HAP-1 (cell line): Measurements from ENCODE around the gene NPL.

ENCODE experiments used
- DNase-seq, 2 experiments: peaks; one replicate each; pipeline ENCODE4 v3.0.0-alpha.2; 2016 to 2020; ENCODE audit warnings: low spot score in 2 of 2
- H3K27me3 ChIP-seq: fragments of 250-450 bp; sonication (Bioruptor Pico); 2 replicates; pipeline ENCODE4 v1.5.1; 2020; ENCODE audit warnings: low read depth, mild to moderate bottlenecking, moderate library complexity
- H3K36me3 ChIP-seq: fragments of 250-450 bp; sonication (Bioruptor Pico); replicated peaks from 2 replicates; pipeline ENCODE4 v1.5.1; 2020; ENCODE audit warnings: mild to moderate bottlenecking
- H3K4me1 ChIP-seq: fragments of 250-450 bp; sonication (Bioruptor Pico); 2 replicates; pipeline ENCODE4 v1.5.1; 2020; ENCODE audit warnings: mild to moderate bottlenecking
- H3K4me3 ChIP-seq: fragments of 250-450 bp; sonication (Bioruptor Pico); 2 replicates; pipeline ENCODE4 v1.5.1; 2020; ENCODE audit warnings: mild to moderate bottlenecking, moderate library complexity
- H3K9me3 ChIP-seq: fragments of 250-450 bp; sonication (Bioruptor Pico); 2 replicates; pipeline ENCODE4 v1.5.1; 2020; ENCODE audit warnings: mild to moderate bottlenecking, moderate library complexity
- in situ Hi-C: fragments of 300-500 bp; cut with MboI; formaldehyde crosslinking; loops from 3 replicates; pipeline ENCODE4 v1.14.3; 2020; ENCODE audit warnings: low sequenced_read_pairs, inconsistent platforms, mixed read lengths

NPL gene

GRCh38 chr1:182845894-182846293 is 56.3 kb downstream of the NPL start:
- Histone ChIP-seq H3K4me1 (peaks cover 14% of the 10 kb centered on the region), H3K9me3 (no peaks in the 10 kb centered on the region), H3K4me3 (no peak overlapping the region), H3K27me3 (no peaks in the 10 kb centered on the region), H3K36me3 (peaks cover 94% of the 10 kb centered on the region)
- in situ Hi-C loops, result no loop called here
- no peak for DNase-seq

DNA sequence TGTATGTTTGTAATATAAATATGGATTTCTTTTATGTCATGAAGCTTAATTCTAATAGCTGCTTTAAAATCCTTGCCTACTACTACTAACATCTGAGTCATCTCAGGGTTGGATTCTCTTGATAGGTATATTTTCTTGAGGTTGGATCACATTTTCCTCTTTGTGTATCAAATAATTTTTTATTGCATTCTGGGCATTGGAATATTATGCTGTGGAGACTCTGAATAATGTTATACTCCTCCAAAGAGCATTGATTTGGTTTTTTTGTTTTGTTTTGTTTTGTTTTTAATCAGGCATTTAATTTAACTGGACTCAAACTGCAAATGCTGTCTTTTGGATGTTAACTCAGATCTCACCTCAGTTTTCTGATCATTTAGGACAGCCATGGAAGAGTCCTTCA is 57.5 kb downstream of the NPL start:
- peaks cover 100% of the 10 kb centered on the region for H3K36me3 ChIP-seq
- no peaks in the 10 kb centered on the region for H3K9me3 ChIP-seq
- no peaks in the 10 kb centered on the region for H3K27me3 ChIP-seq
- peaks cover 12% of the 10 kb centered on the region for H3K4me1 ChIP-seq
- no peak overlapping the region for H3K4me3 ChIP-seq
- DNase-seq, result no peak
- in situ Hi-C loops, result no loop called here

GRCh38 chr1:182848736-182849135 is 59.2 kb downstream of the NPL start:
- Histone ChIP-seq H3K4me3 (no peak overlapping the region), H3K27me3 (no peaks in the 10 kb centered on the region), H3K36me3 (peaks cover 98% of the 10 kb centered on the region), H3K9me3 (no peaks in the 10 kb centered on the region), H3K4me1 (peaks cover 21% of the 10 kb centered on the region)
- no peak for DNase-seq
- in situ Hi-C loops, result no loop called here

- Histone ChIP-seq H3K36me3 (peaks cover 93% of the 10 kb centered on the region), H3K4me3 (no peak overlapping the region), H3K4me1 (peaks cover 31% of the 10 kb centered on the region), H3K9me3 (no peaks in the 10 kb centered on the region), H3K27me3 (no peaks in the 10 kb centered on the region)
- in situ Hi-C loops, result no loop called here
- DNase-seq, result no peak
Measured at GRCh38 chr1:182850319-182850718, 60.7 kb downstream of the NPL start.

- Histone ChIP-seq H3K9me3 (no peaks in the 10 kb centered on the region), H3K27me3 (no peaks in the 10 kb centered on the region), H3K36me3 (peaks cover 93% of the 10 kb centered on the region), H3K4me1 (peaks cover 31% of the 10 kb centered on the region), H3K4me3 (no peak overlapping the region)
- in situ Hi-C loops, result no loop called here
- DNase-seq, result no peak
Measured at GRCh38 chr1:182851825-182852224, 62.3 kb downstream of the NPL start.

DNA sequence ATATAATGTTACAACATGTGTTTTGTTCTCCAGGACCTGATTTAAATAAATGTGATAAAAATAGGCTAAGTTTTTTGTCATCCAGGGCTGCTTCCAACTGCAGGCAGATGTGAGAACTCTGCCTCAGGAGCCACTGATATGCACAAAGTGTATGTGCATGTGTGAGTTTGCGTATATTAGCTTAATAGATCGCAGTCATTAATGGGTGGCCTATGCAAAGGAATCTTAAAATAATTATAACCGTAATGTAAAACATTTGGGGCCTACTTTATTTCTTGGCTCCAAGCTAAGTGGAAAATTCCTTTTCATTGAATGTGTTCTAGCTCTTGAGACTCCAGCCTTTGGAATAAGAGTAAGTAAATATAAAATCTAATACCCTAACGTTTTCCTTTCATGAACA is 66.3 kb downstream of the NPL start:
- H3K27me3 ChIP-seq, result no peaks in the 10 kb centered on the region
- peaks cover 93% of the 10 kb centered on the region for H3K36me3 ChIP-seq
- H3K9me3 ChIP-seq, result no peaks in the 10 kb centered on the region
- in situ Hi-C loops, result no loop called here
- no peak for DNase-seq
- no peak overlapping the region for H3K4me3 ChIP-seq
- peaks cover 31% of the 10 kb centered on the region for H3K4me1 ChIP-seq

DNA sequence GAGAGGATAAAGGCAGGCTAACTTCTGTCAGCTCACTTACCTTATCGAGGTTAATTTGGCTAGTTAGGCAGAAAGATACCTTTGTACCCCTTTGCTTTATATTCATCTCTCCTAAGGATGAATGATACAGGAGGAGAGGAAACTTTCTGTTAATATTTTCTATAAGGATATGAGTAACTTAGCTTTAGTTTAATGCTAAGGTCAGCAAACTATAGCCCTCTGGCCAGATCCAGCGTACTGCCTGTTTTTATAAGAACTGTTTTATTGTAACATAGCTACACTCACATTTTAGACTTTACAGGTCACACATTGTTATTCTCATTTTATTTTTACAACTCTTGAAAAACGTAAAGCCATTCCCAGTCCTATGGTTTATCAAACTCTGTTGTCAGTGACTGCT is 67.6 kb downstream of the NPL start:
- in situ Hi-C loops, result no loop called here
- Histone ChIP-seq H3K27me3 (no peaks in the 10 kb centered on the region), H3K9me3 (no peaks in the 10 kb centered on the region), H3K4me3 (no peak overlapping the region), H3K4me1 (peaks cover 25% of the 10 kb centered on the region), H3K36me3 (peaks cover 93% of the 10 kb centered on the region)
- DNase-seq, result no peak

DNA sequence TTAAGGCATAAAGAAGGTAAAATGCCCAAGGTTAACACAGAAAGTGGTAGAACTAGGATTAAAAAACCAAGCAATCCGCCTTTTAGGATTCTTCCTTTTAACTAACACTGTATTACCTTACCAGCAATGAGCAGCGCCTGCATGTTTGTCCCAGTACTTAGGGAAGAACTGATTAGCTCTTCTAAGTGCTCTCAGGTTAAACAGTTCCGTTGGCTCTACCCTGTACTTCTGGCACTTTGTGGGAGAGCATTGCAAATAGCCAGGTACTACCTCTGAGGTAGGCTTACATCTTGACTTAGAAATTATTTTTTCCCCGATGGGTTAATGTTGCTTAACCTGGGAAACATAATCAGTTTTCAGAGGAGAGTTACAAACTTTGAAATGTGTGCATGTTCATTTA is 71.1 kb downstream of the NPL start:
- H3K27me3 ChIP-seq, result no peaks in the 10 kb centered on the region
- in situ Hi-C loops, result no loop called here
- no peak for DNase-seq
- H3K4me1 ChIP-seq, result no peaks in the 10 kb centered on the region
- H3K36me3 ChIP-seq, result peaks cover 100% of the 10 kb centered on the region
- no peaks in the 10 kb centered on the region for H3K9me3 ChIP-seq
- no peak overlapping the region for H3K4me3 ChIP-seq

GRCh38 chr1:182861994-182862393 is 72.4 kb downstream of the NPL start:
- DNase-seq, result no peak
- no peaks in the 10 kb centered on the region for H3K27me3 ChIP-seq
- H3K9me3 ChIP-seq, result no peaks in the 10 kb centered on the region
- H3K4me3 ChIP-seq, result no peak overlapping the region
- H3K4me1 ChIP-seq, result no peaks in the 10 kb centered on the region
- peaks cover 100% of the 10 kb centered on the region for H3K36me3 ChIP-seq
- in situ Hi-C loops, result no loop called here

GRCh38 chr1:182862827-182863226 is 73.3 kb downstream of the NPL start:
- Histone ChIP-seq H3K4me3 (no peak overlapping the region), H3K36me3 (peaks cover 100% of the 10 kb centered on the region), H3K9me3 (no peaks in the 10 kb centered on the region), H3K27me3 (no peaks in the 10 kb centered on the region), H3K4me1 (no peaks in the 10 kb centered on the region)
- DNase-seq, result no peak
- in situ Hi-C loops, result no loop called here

DNA sequence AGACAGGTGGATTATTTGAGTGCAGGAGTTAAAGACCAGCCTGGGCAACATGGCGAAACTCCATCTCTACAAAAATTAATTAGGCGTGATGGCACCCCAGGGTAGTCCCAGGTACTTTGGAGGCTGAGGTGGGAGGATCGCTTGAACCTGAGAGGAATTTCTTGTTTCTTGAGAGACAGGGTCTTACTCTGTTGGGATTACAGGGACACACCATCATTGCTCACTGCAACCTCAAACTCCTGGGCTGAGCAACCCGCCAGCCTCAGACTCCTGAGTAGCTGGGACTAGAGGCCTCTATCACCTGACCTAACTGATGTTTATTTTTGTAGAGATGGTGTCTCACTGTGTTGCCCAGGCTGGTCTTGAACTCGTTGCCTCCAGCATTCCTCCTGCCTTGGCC is 74.4 kb downstream of the NPL start:
- in situ Hi-C loops, result no loop called here
- Histone ChIP-seq H3K36me3 (peaks cover 100% of the 10 kb centered on the region), H3K9me3 (no peaks in the 10 kb centered on the region), H3K4me3 (no peak overlapping the region), H3K4me1 (no peaks in the 10 kb centered on the region), H3K27me3 (no peaks in the 10 kb centered on the region)
- no peak for DNase-seq

GRCh38 chr1:182867861-182868260 is 78.3 kb downstream of the NPL start:
- in situ Hi-C loops, result no loop called here
- Histone ChIP-seq H3K36me3 (peaks cover 100% of the 10 kb centered on the region), H3K27me3 (no peaks in the 10 kb centered on the region), H3K4me1 (no peaks in the 10 kb centered on the region), H3K9me3 (no peaks in the 10 kb centered on the region), H3K4me3 (no peak overlapping the region)
- no peak for DNase-seq

DNA sequence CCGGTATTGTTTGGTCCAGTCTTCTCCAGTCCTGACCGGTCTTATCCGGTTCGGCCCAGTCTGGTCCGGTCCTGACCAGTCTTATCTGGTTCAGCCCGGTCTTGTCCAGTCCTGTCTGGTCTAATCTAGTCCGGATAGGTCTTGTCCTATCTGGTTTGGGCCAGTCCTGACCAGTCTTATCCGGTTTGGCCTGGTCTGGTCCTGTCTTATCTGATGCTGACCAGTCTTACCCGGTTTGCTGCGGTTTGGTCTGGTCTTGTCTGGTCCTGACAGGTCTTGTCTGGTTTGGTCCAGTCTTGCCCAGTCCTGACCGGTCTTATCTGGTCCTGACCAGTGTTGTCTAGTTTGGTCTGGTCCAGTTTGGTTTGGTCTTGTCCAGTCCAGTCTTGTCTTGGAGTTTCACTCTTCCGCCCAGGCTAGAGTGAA is 79.7 kb downstream of the NPL start:
- no peak for DNase-seq
- H3K27me3 ChIP-seq, result no peaks in the 10 kb centered on the region
- no peaks in the 10 kb centered on the region for H3K4me1 ChIP-seq
- H3K9me3 ChIP-seq, result no peaks in the 10 kb centered on the region
- H3K4me3 ChIP-seq, result no peak overlapping the region
- in situ Hi-C loops, result no loop called here
- H3K36me3 ChIP-seq, result peaks cover 100% of the 10 kb centered on the region

- Histone ChIP-seq H3K9me3 (no peaks in the 10 kb centered on the region), H3K4me3 (no peak overlapping the region), H3K27me3 (no peaks in the 10 kb centered on the region), H3K36me3 (peaks cover 100% of the 10 kb centered on the region), H3K4me1 (no peaks in the 10 kb centered on the region)
- DNase-seq, result no peak
- in situ Hi-C loops, result no loop called here
Measured at GRCh38 chr1:182872881-182873280, 83.3 kb downstream of the NPL start.

- Histone ChIP-seq H3K27me3 (no peaks in the 10 kb centered on the region), H3K9me3 (no peaks in the 10 kb centered on the region), H3K4me3 (no peak overlapping the region), H3K4me1 (no peaks in the 10 kb centered on the region), H3K36me3 (peaks cover 100% of the 10 kb centered on the region)
- in situ Hi-C loops, result no loop called here
- no peak for DNase-seq
Measured at GRCh38 chr1:182875889-182876288, 86.3 kb downstream of the NPL start.
